PC-9 (cell line): ENCODE results near the gene LSS. TPM values are rescaled to one million over a fixed set of nuclear protein-coding genes. Genes with fewer than 3 reads are reported as not detected.
"Not testable (repeated sequence)": the region's sequence is repeated elsewhere in the genome, so short reads cannot be mapped to it uniquely, and the experiment has no call there.

ENCODE experiments used
- BruUV-seq: library from RNA; stranded (reverse); fragments of 400-500 nt; replicated peaks from 2 replicates; lab custom pipeline; 2021; lab: Mats Ljungman, UMichigan
- CTCF ChIA-PET: fragments of 300-600 bp; sonication (Branson Sonifier 250); formaldehyde crosslinking; loops from one replicate; lab custom pipeline; 2022; ENCODE audit warnings: antibody characterized with exemption; lab: Charles Lee
- POLR2A ChIA-PET: fragments of 300-600 bp; sonication (Branson Sonifier 250); formaldehyde crosslinking; loops from one replicate; lab custom pipeline; 2022; ENCODE audit warnings: antibody characterized with exemption; ENCODE audit not compliant: unreplicated experiment; lab: Charles Lee
- DNase-seq, 2 experiments: peaks; one replicate each; pipeline versions ENCODE4 v3.0.0 to v3.0.0-alpha.2; 2015 to 2022; ENCODE audit warnings: mixed read lengths in 1 of 2
- H2AFZ ChIP-seq: fragments of 200-600 bp; sonication (generic); 2 replicates; pipeline ENCODE4 v1.8.1; 2017; ENCODE audit warnings: antibody characterized with exemption
- H3F3A ChIP-seq: fragments of 200-600 bp; sonication (generic); 2 replicates; pipeline ENCODE4 v1.8.1; 2017; ENCODE audit warnings: antibody characterized with exemption, mild to moderate bottlenecking, low read depth; ENCODE audit not compliant: insufficient read depth
- H3K27ac ChIP-seq: fragments of 200-600 bp; sonication (generic); 2 replicates; pipeline ENCODE4 v1.6.1; 2016; ENCODE audit warnings: mixed run types
- H3K27me3 ChIP-seq: fragments of 200-600 bp; sonication (generic); 2 replicates; pipeline ENCODE4 v1.6.1; 2016; ENCODE audit warnings: low read depth, mixed run types; ENCODE audit not compliant: insufficient read depth
- H3K36me3 ChIP-seq: fragments of 200-600 bp; sonication (generic); 2 replicates; pipeline ENCODE4 v1.6.1; 2016; ENCODE audit warnings: low read depth, mixed run types
- H3K4me1 ChIP-seq: fragments of 200-600 bp; sonication (generic); replicated peaks from 2 replicates; pipeline ENCODE4 v1.6.1; 2016; ENCODE audit warnings: mixed run types; ENCODE audit not compliant: insufficient read depth
- H3K4me2 ChIP-seq: fragments of 200-600 bp; sonication (generic); 2 replicates; pipeline ENCODE4 v1.6.1; 2017; ENCODE audit warnings: mixed run types
- H3K4me3 ChIP-seq: fragments of 200-600 bp; sonication (generic); 2 replicates; pipeline ENCODE4 v1.6.1; 2016; ENCODE audit warnings: mixed run types
- H3K79me2 ChIP-seq: fragments of 200-600 bp; sonication (generic); 2 replicates; pipeline ENCODE4 v1.6.1; 2017; ENCODE audit warnings: low read depth, mixed run types
- H3K9me2 ChIP-seq: fragments of 200-600 bp; sonication (generic); 2 replicates; pipeline ENCODE4 v1.8.1; 2017; ENCODE audit warnings: mild to moderate bottlenecking; ENCODE audit not compliant: insufficient read depth
- H3K9me3 ChIP-seq: fragments of 200-600 bp; sonication (generic); 2 replicates; pipeline ENCODE4 v1.8.1; 2016; ENCODE audit warnings: low read depth; ENCODE audit not compliant: insufficient read depth
- H4K20me1 ChIP-seq: fragments of 200-600 bp; sonication (generic); 2 replicates; pipeline ENCODE4 v1.8.1; 2017; ENCODE audit not compliant: insufficient read depth
- CTCF ChIP-seq: fragments of 200-600 bp; sonication (generic); conservative IDR thresholded peaks from 2 replicates; pipeline ENCODE4 v1.6.1; 2017; ENCODE audit warnings: mixed run types, antibody characterized with exemption, mild to moderate bottlenecking, moderate library complexity
- EZH2 ChIP-seq: fragments of 200-600 bp; sonication (generic); IDR thresholded peaks from 2 replicates; pipeline ENCODE4 v1.8.0; 2017; ENCODE audit warnings: antibody characterized with exemption, low read depth
- intact Hi-C: fragments of 100-400 bp; cut with micrococcal nuclease; formaldehyde crosslinking; loops from one replicate; pipeline ENCODE4 v1.10.0; 2022; ENCODE audit not compliant: unreplicated experiment
- total RNA-seq: library from RNA; stranded (reverse); gene quantifications from 2 replicates; pipeline ENCODE4 v1.2.3, GENCODE V29; 2021

Gene LSS
- total RNA-seq, 1 experiment from 2014 or later: 92.3 TPM

- no peaks in the 10 kb centered on the region for H3K27me3 ChIP-seq
- no peak overlapping the region for H3K4me2 ChIP-seq
- no peaks in the 10 kb centered on the region for H3K9me3 ChIP-seq
- no peak overlapping the region for H3K4me3 ChIP-seq
- no peak overlapping the region for H3K27ac ChIP-seq
- TF ChIP-seq EZH2: no peak
- TF ChIP-seq CTCF: no peak
- no peak for DNase-seq
- no peaks in the 10 kb centered on the region for H3K9me2 ChIP-seq
- H3F3A ChIP-seq: no peaks in the 10 kb centered on the region
- H2AFZ ChIP-seq: no peak overlapping the region
- CTCF ChIA-PET: no interaction called here
- H3K79me2 ChIP-seq: no peaks in the 10 kb centered on the region
- POLR2A ChIA-PET: no interaction called here
- H4K20me1 ChIP-seq: no peaks in the 10 kb centered on the region
- H3K36me3 ChIP-seq: no peaks in the 10 kb centered on the region
- H3K4me1 ChIP-seq: no peaks in the 10 kb centered on the region
- BruUV-seq: no TSS peak
- intact Hi-C loops: no loop called here
Measured at GRCh38 chr21:46180079-46180722, 48.4 kb downstream of the LSS start.

- intact Hi-C loops: no loop called here
- Histone ChIP-seq H3F3A (no peaks in the 10 kb centered on the region), H2AFZ (no peak overlapping the region), H3K27me3 (no peaks in the 10 kb centered on the region), H3K79me2 (no peaks in the 10 kb centered on the region), H3K36me3 (no peaks in the 10 kb centered on the region), H3K4me2 (no peak overlapping the region), H3K4me1 (no peaks in the 10 kb centered on the region), H3K9me2 (no peaks in the 10 kb centered on the region), H4K20me1 (no peaks in the 10 kb centered on the region), H3K27ac (no peak overlapping the region), H3K4me3 (no peak overlapping the region), H3K9me3 (no peaks in the 10 kb centered on the region)
- CTCF ChIA-PET: no interaction called here
- BruUV-seq: no TSS peak
- DNase-seq: no peak
- TF ChIP-seq CTCF (no peak), EZH2 (no peak)
- POLR2A ChIA-PET: no interaction called here
Measured at GRCh38 chr21:46179708-46180078, 48.9 kb downstream of the LSS start.

- no peak overlapping the region for H3K4me3 ChIP-seq
Measured at GRCh38 chr21:46178961-46179360, 49.6 kb downstream of the LSS start.

GRCh38 chr21:46176443-46177129 is 52.0 kb downstream of the LSS start:
- H3K9me3 ChIP-seq, BruUV-seq, H3K36me3 ChIP-seq, H4K20me1 ChIP-seq, H3K4me2 ChIP-seq, CTCF ChIA-PET, DNase-seq, H3K9me2 ChIP-seq, H3K79me2 ChIP-seq, H3K4me1 ChIP-seq, intact Hi-C loops, H2AFZ ChIP-seq, H3F3A ChIP-seq, H3K27me3 ChIP-seq, H3K4me3 ChIP-seq, POLR2A ChIA-PET, H3K27ac ChIP-seq: not testable (repeated sequence)

More at GRCh38 chr21:46178961-46179360, 49.6 kb downstream of the LSS start:
- TF ChIP-seq CTCF: no peak
- ChIA-PET CTCF (no interaction called here), POLR2A (no interaction called here)
- no peak overlapping the region for H2AFZ ChIP-seq
- BruUV-seq: no TSS peak
- intact Hi-C loops: no loop called here
- H3K9me3 ChIP-seq: no peaks in the 10 kb centered on the region
- DNase-seq: no peak
- no peaks in the 10 kb centered on the region for H3K9me2 ChIP-seq
- no peaks in the 10 kb centered on the region for H3F3A ChIP-seq
- H3K27me3 ChIP-seq: no peaks in the 10 kb centered on the region
- no peaks in the 10 kb centered on the region for H3K79me2 ChIP-seq
- no peak overlapping the region for H3K27ac ChIP-seq
- H3K4me1 ChIP-seq: no peaks in the 10 kb centered on the region
- H4K20me1 ChIP-seq: no peaks in the 10 kb centered on the region
- no peaks in the 10 kb centered on the region for H3K36me3 ChIP-seq
- no peak overlapping the region for H3K4me2 ChIP-seq
